ENCODE data around the gene CTRL.
"Not testable (repeated sequence)": the region's sequence is repeated elsewhere in the genome, so short reads cannot be mapped to it uniquely, and the experiment has no call there.

CTRL gene

GRCh38 chr16:67942510-67943255, 11.0 kb upstream of the CTRL start:
- POLR2A ChIA-PET = interaction anchor here (1.4 kb wide), 1 partner anchor 18 kb away, joined by 3 read pairs; no protein-coding TSS in a partner anchor

GRCh38 chr16:67942200-67942509, 10.5 kb upstream of the CTRL start:
- POLR2A ChIA-PET = interaction anchor here (1.4 kb wide), 1 partner anchor 19 kb away, joined by 3 read pairs; no protein-coding TSS in a partner anchor
- TF ChIP-seq FOXK2 (IDR thresholded peaks at IDR 0.05) = no peak
- TF ChIP-seq FOXM1 (IDR thresholded peaks at IDR 0.05; ENCODE audit: borderline replicate concordance) = no peak
- DNase-seq (ENCODE audit: extremely low spot score) = peak; percentile 69
- CTCF ChIA-PET = interaction anchor here (0.7 to 1.0 kb wide), 2 partner anchors 9 to 126 kb away, joined by 4 read pairs; no protein-coding TSS in a partner anchor

More at GRCh38 chr16:67942510-67943255, 11.0 kb upstream of the CTRL start:
- CTCF ChIA-PET = interaction anchor here (0.7 to 1.3 kb wide), 3 partner anchors 8 to 126 kb away, joined by 3 to 4 read pairs (median 4); no protein-coding TSS in a partner anchor
- TF ChIP-seq SP1 (IDR thresholded peaks at IDR 0.05) = no peak
- no peak for TF ChIP-seq ELF4 (IDR thresholded peaks at IDR 0.05)
- TF ChIP-seq L3MBTL2 (conservative IDR thresholded peaks at IDR 0.05) = no peak
- TF ChIP-seq PKNOX1 (IDR thresholded peaks at IDR 0.05) = no peak
- no peak for TF ChIP-seq SUZ12 (IDR thresholded peaks at IDR 0.05)
- TF ChIP-seq HDGF (IDR thresholded peaks at IDR 0.05; ENCODE audit: borderline replicate concordance) = no peak
- no peak for TF ChIP-seq FOXM1 (IDR thresholded peaks at IDR 0.05; ENCODE audit: borderline replicate concordance)
- no peak for TF ChIP-seq ARNT (IDR thresholded peaks at IDR 0.05)
- TF ChIP-seq LEF1 (IDR thresholded peaks at IDR 0.05; ENCODE audit: borderline replicate concordance) = no peak
- DNase-seq (ENCODE audit: extremely low spot score) = no peak

DNA sequence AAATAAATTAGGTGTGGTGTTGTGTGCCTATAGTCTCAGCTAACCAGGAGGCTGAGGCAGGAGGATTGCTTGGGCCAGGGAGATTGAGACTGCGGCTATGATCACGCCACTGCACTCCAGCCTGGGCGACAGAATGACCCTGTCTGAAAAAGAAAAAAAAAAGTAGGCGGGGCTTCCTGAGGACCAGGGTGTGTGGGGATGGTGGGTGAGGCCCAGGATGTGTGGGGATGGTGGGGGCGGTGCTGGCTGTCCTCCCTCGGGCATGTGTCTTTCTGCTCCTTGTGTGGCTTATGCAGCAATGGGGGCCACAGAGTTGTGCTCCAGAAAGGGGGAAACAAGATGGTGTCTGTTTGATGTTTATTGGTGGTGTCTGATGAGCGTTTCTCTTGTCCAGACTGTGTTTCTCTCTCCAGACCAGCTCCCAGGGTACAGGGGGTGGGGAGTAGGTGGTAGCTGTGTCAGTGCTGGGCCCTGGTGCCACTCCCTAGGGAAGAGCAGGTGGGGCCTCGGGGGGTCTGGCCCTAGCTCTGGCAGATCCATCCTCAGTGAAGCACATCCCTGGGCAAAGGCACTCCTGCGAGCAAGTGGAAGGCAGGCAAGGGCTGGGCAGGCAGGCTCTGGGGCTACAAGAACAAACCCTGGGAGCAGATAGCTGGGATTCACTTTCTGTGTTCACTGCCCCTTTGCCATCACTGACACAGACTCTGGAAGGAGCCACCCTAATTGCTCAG, 10.0 kb upstream of the CTRL start:
- CTCF ChIA-PET = interaction anchor here (0.6 to 1.1 kb wide), 4 partner anchors 9 to 125 kb away, joined by 3 to 5 read pairs (median 4); no protein-coding TSS in a partner anchor
- POLR2A ChIA-PET = interaction anchor here (1.2 to 1.4 kb wide), 2 partner anchors 19 to 33 kb away, joined by 3 to 4 read pairs; no protein-coding TSS in a partner anchor
- no peak for TF ChIP-seq FOXA1 (IDR thresholded peaks at IDR 0.05)
- no peak for TF ChIP-seq ZNF384 (IDR thresholded peaks at IDR 0.05)
- TF ChIP-seq LEF1 (IDR thresholded peaks at IDR 0.05; ENCODE audit: borderline replicate concordance) = no peak
- no peak for TF ChIP-seq CTBP1 (IDR thresholded peaks at IDR 0.05; ENCODE audit: borderline replicate concordance)
- no peak for TF ChIP-seq NFRKB (IDR thresholded peaks at IDR 0.05)
- no peak for TF ChIP-seq SUZ12 (IDR thresholded peaks at IDR 0.05)
- no peak for DNase-seq (ENCODE audit: extremely low spot score)

GRCh38 chr16:67940446-67941089, 8.9 kb upstream of the CTRL start:
- POLR2A ChIA-PET = interaction anchor here (1.0 to 1.2 kb wide), 2 partner anchors 34 to 50 kb away, joined by 3 to 4 read pairs; no protein-coding TSS in a partner anchor
- CTCF ChIA-PET = interaction anchor here (1.1 kb wide), 1 partner anchor 57 kb away, joined by 5 read pairs; no protein-coding TSS in a partner anchor
- no peak for DNase-seq (ENCODE audit: extremely low spot score)
- TF ChIP-seq L3MBTL2 (conservative IDR thresholded peaks at IDR 0.05) = no peak
- no peak for TF ChIP-seq HDGF (IDR thresholded peaks at IDR 0.05; ENCODE audit: borderline replicate concordance)
- TF ChIP-seq TARDBP (IDR thresholded peaks at IDR 0.05) = no peak
- no peak for TF ChIP-seq ARNT (IDR thresholded peaks at IDR 0.05)
- TF ChIP-seq ZNF384 (IDR thresholded peaks at IDR 0.05) = no peak
- TF ChIP-seq SUZ12 (IDR thresholded peaks at IDR 0.05) = no peak
- TF ChIP-seq LEF1 (IDR thresholded peaks at IDR 0.05; ENCODE audit: borderline replicate concordance) = no peak
- TF ChIP-seq ELF4 (IDR thresholded peaks at IDR 0.05) = no peak

- no peak for DNase-seq (ENCODE audit: extremely low spot score)
- ChIA-PET CTCF (interaction anchor here (0.6 kb wide), 1 partner anchor 36 kb away, joined by 4 read pairs; no protein-coding TSS in a partner anchor), POLR2A (interaction anchor here (1.0 kb wide), 1 partner anchor 49 kb away, joined by 3 read pairs; no protein-coding TSS in a partner anchor)
- no peak for TF ChIP-seq ELF4 (IDR thresholded peaks at IDR 0.05)
- no peak for TF ChIP-seq SUZ12 (IDR thresholded peaks at IDR 0.05)
- TF ChIP-seq FOXA1 (IDR thresholded peaks at IDR 0.05) = no peak
- TF ChIP-seq L3MBTL2 (conservative IDR thresholded peaks at IDR 0.05) = no peak
- no peak for TF ChIP-seq ARNT (IDR thresholded peaks at IDR 0.05)
- TF ChIP-seq NFRKB (IDR thresholded peaks at IDR 0.05) = no peak
- no peak for TF ChIP-seq LEF1 (IDR thresholded peaks at IDR 0.05; ENCODE audit: borderline replicate concordance)
- no peak for TF ChIP-seq TARDBP (IDR thresholded peaks at IDR 0.05)
- TF ChIP-seq PKNOX1 (IDR thresholded peaks at IDR 0.05) = no peak
- no peak for TF ChIP-seq FOXK2 (IDR thresholded peaks at IDR 0.05)
Observed at GRCh38 chr16:67939507-67940445, 8.1 kb upstream of the CTRL start.

DNA sequence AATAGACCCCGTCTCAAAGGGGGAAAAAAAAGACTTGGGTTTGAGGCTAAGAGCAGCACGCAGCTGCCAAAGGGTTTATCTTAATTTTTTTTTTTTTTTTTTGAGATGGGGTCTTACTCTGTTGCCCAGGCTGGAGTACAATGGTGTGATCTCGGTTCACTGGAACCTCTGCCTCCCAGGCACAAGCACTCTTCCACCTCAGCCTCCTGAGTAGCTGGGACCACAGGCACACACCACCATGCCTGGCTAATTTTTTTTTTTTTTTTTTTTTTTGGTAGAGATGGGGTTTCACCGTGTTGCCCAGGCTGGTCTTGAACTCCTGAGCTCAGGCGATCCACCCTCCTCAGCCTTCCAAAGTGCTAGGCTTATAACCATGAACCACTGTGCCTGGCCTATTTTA, 6.1 kb upstream of the CTRL start:
- POLR2A ChIA-PET; DNase-seq (ENCODE audit: extremely low spot score): not testable (repeated sequence)
- CTCF ChIA-PET = interaction anchor here (0.7 to 1.0 kb wide), 2 partner anchors 54 to 1018 kb away, joined by 3 to 5 read pairs; no protein-coding TSS in a partner anchor
- TF ChIP-seq ZNF384 (IDR thresholded peaks at IDR 0.05) = peak; percentile 54

Measured in HEK293T (cell line).